ENCODE data around the gene TCF4.

TCF4 gene

DNA sequence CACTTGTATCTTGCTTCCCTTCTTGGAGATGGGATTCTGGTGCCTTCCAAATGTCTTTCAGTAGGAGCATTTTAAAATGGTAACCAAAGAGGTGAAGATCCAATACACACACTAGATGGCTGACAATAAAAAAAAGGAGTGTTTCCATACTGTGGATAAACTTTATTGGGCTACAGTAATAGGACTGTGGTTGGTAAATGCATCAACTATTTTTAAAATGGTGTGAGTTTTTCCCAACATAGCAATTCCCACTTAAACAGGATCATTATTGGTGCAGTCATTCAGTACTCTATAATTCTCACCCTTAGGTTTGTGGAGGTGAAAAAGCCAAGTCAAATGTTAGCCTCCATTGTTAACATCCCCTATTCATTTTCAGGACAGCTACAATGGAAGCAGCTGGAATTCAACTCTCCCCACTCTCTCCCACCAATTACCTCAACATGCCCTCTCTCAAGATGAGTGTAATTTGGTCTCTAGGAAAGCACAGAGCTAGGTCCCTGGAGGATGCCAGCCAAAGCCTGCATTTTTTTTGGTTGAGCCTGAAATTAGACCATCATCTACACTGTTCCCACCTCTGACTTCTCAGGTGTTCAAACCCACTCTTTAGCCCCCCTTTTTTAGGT is 273.3 kb downstream of the TCF4 start:
- no peak for DNase-seq

DNA sequence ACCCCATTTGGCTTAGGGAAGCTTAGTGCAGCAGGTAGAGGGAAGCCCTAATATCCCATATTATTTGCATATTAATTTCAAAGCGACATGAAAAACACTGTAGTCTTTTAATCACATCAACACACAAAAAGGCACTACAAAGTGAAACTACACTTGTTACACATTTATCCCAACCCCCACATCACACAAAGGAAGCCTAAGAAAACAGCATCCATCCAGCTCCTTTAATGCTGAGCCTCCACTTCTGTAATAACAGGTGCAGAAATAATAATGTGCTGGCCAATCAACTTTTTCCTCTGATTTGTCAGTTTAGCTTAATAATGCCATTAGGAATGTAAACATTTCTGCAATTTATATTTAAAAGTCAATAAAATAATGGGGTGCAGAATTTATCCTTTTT is 274.0 kb downstream of the TCF4 start:
- DNase-seq: no peak

DNA sequence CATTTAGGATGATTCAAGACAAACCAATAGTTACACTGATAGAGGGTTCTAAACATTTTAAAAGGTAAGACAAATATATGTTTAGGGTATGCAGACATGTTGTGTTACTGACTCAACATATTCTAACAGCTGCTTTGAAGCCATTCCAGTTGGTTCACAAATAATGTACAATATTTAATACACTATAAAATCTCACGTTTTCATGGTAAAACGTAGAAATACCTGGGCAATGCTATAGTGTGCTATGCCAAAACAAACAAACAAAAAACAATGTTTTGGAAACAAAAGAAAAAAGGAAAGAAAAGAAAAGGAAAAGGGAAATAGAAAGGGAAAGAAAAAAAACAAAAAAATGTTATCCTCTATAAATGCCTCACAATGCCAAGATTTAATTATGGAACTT is 277.1 kb downstream of the TCF4 start:
- no peak for DNase-seq

DNA sequence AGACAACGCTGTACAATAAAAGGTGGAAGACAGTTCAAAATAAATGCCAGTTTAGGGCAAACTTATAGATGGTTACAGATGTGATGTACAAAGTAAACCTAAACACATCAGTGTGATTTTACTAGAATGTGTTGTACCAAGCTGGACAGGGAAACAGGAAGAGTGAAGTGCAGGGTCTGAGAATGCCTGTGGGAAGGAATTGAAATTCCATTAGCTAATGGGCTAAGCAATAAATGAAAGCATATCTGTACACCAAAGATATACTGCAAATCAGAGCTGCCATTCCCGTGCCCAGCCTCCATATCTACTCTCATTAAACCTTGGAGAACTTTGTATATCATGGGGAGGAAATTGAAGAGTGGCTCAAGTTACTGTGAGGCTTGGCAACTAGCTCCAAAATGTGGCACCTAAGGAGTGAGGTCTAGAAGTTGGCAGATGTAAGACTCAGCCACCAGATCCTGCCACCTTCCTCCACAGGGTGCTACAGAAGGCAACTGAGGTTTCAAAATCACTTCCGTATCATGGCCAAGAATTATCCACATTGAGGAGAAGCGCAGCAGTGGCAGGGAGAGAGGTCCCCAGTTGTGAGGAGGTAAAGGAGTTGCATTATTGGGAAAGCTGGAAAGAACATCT is 277.8 kb downstream of the TCF4 start:
- DNase-seq: no peak

DNA sequence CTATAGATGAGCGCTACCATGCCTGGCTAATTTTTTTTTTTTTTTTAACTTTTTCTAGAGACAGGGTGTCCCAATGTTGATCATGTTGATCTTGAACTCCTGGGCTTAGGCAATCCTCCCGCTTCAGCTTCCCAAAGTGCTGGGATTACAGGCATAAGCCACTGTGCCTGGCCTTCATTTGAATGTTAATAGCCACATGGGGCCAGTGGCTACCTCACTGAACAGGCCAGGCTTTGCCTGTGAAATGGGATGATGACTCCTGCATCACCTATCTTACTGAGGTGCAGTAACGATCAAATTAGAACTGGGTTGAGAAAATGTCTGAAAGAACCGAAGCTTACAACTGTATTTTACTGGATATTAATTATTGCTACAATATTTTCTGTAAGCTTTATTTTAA is 278.7 kb downstream of the TCF4 start:
- DNase-seq: no peak

DNA sequence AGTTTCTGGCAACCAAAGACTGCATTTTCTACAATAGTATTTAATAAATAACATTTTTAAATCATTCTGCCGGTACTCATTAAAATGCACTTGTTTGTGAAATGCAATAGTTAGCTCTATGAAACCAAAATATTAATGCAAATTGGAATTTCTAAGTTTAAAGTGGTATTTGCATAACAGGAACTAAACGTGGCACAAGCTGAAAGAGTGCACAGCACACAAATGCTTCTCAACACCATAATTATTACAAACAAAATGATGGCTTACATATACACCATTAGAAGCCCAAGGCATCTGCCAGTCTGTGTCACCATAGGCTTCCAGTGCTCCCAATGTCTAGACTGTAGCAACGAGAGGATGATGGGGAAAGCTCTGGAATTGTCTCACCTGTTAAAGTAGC is 280.5 kb downstream of the TCF4 start:
- no peak for DNase-seq

DNA sequence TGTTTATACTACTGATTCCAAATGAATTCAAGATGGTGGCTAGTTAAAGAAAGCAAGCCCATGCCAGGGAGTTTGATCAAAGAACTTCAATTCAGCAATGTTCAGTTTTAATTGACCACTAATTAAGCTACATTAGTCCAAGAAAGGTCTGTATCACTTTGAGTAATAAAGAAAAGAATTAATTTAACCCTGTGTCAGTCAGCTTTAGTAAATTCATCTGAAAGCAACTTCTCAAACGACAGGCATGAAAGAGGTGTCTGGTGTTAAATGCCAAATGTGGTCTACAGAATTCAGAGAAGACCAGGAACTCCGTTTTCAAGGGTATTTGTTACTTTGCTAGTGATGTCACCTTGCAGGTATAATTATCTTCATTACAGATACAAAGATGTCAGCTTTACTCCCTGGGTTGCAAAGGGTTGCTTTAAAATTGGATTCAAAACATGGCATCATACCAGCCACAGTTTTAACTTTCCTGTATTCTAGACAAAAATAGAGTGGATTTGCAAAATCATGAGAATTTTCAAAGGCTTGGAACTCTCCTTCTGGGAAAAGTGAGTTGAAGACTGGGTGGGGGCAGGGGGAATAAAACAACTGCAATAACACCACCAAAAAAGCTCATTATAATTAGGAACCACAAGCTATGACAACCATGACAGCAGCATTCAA is 281.5 kb downstream of the TCF4 start:
- no peak for DNase-seq

DNA sequence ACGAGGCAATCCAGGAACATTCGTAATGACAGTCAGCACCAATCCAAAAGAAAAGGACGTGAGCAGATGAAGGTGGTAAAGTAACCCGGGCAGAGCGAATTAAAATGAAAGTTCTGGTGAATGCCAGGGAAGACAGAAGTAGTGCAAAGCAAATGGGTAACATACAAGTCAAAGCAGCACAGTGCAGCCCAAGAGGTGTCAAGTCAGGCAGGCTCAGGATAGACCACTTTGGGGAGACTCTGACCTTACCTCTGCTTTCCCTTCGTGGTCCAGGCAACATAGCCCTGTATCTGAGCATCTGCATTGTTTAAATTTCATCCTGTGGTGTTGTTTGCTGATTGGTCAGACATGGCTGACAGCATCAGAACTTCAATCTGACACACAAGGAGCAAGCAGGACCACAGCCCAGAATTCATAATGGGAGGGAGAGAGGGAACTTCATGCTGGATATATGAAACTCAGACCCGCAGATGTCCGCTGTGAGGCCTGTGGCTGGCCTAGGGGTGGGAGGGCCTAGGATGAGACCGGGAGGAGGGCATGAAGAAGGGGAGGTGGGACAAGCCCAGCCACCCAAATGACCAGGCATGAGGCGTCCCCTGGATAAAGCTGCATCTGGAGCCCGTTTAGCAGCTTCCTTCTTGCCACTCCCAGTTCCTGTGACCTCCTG is 285.7 kb downstream of the TCF4 start:
- no peak for DNase-seq

DNA sequence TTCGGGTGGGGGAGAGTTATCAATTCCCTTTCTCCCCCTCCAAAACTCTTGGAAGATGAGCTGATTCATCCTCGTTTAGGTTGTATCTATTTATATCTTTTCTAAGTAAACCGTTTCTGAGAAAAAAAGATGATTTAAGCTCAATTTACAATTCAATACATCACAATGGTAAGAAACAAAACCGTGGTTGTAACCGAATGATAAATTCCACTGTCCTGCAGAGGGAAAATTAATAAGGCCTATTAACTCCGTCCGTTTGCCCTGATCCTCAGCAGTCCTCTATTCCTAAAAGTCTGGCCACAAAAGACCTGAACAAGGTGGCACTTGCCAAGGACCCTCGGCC is 286.2 kb downstream of the TCF4 start:
- no peak for DNase-seq

DNA sequence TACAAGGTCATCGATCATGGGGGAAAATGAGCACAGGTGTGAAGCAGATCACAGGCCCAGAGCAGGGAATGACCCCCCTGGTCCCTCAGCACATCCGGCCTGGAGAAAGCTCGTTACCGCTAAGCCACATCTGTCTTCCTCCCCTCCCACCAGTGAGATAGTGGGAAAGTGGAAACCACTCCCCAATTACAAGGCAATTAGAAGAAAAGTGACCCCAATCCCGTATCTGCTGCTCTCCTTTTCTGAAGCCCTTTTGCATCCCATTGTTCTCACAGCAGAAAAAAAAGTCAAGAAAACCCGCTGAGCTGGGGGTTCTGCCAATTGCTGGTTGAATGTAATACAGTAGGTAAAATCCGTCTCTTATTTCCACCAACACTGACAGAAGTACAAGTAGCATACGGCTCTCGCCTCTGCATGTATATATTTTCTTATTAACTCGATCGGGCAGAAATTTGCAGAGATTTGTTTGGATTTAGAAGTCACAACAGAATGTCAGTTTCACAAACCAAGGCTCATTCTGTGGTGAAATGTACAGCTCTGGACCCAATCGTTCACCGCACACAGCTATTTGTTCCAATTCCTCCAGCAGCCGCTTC is 287.0 kb downstream of the TCF4 start:
- DNase-seq: peak in 1 of 2 experiments; percentile 40

DNA sequence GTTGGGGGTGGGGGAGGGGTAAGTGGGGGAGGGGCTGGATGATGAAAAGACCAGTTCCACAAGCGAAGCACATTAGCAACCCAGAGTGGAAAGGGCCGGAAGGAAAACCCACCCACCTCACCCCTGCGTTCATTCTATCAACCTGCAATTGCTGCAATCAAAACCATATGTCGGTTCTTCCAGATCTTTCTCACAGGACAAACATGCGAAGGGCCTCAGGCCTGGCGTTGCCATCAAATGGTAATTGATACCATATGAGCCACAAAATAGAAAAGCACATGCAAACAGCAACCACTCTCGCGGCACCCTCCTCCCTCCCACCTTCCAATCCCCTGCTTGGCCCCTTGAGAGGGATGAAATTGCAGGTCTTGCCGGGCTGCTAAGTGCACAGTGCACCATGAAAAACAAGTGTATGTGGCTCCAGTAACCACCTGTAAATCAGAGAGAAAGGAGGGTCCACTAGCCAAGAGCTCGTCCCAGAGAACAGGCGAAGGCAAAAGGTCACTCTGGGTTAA is 287.5 kb downstream of the TCF4 start:
- DNase-seq: no peak

DNA sequence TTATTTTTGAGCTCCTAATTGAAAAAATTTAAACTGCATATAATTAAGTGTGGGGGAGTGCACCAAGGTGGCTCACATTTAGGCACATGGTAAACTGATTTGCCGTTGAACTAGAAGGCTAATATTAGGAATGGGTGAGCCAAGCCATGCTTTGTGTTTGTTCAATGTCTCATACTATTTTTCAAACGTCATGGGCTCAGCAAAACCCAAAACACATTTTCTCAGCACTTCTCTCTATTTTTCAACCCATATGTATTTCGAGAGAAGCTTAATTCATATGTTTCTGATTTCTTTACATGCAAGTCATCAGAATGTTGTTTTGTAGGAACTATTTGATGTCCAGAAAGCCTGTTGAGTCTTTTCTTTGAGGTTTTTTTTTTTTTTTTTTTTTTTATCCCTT is 291.2 kb downstream of the TCF4 start:
- DNase-seq: no peak

DNA sequence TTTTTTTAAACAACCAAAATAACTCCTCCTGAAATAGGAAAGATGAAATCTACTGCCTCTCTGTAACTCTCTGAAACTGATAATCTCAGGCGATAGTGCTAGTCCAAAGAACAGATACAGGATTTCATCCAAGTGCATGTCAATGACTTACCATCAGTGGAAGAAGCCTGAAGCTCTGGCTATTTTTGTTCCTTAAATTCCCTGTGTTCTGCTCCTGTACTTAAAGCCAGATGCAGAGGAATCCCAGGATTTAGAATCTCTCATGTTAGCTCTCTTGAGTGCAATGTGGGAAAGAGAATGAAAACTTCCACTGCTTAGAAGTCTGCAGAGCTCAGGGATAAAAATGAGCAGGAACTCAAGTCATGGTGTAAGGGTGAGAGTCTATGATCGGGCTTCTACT is 291.9 kb downstream of the TCF4 start:
- DNase-seq: no peak

DNA sequence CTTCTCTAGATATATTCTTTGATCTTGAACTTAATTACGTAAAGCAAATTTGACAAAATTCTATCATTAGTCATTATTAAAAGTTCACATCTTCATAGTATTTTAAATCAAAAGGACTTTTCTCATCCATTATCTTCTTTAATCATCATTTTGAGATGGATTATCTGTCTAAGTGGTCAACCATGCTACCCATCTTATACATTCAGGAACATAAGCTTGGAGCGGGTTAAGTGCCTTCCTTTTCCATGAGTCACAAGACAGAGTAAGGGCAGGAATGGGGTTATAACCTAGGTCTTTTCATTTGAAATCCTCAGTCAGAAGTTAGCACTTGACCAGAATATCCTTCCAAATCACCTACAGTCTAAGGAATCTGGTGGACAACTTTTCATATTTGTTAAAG is 297.1 kb downstream of the TCF4 start:
- DNase-seq: no peak

DNA sequence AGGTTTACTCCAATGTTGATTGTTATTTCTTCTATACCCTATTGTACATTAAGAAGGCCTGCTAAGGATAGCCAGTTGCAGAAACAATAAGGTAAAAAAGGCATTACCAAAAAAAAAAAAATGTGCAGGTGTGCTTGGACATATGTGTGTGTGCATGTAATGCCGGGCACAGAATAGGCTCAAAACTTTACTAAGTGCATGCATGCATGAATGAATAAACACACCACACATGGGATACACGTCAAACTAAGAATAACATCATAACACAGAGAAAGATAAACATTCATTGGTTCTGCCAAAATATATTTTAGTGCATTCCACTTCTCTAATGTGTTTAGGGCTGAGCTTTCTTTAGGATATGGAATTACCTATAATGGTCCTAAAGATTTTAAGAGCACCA is 298.2 kb downstream of the TCF4 start:
- DNase-seq: no peak

DNA sequence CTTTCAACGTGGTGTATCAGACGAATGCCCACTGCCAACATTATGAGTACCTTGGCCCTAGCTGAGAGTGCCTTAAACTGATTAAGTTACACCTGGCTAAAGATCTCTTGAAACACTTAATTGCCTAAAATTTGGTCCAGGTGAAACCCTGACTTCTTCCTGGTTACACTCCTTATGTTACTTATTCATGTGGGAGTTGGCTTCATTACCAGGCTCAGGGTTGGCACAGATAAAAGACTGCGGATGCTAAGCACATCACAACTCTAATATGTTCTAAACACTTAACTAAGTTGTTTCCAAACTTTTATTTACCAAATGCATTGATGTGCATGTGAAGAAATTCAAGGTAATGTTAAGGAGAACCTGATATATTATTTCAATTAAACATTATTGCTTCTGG is 298.9 kb downstream of the TCF4 start:
- no peak for DNase-seq

DNA sequence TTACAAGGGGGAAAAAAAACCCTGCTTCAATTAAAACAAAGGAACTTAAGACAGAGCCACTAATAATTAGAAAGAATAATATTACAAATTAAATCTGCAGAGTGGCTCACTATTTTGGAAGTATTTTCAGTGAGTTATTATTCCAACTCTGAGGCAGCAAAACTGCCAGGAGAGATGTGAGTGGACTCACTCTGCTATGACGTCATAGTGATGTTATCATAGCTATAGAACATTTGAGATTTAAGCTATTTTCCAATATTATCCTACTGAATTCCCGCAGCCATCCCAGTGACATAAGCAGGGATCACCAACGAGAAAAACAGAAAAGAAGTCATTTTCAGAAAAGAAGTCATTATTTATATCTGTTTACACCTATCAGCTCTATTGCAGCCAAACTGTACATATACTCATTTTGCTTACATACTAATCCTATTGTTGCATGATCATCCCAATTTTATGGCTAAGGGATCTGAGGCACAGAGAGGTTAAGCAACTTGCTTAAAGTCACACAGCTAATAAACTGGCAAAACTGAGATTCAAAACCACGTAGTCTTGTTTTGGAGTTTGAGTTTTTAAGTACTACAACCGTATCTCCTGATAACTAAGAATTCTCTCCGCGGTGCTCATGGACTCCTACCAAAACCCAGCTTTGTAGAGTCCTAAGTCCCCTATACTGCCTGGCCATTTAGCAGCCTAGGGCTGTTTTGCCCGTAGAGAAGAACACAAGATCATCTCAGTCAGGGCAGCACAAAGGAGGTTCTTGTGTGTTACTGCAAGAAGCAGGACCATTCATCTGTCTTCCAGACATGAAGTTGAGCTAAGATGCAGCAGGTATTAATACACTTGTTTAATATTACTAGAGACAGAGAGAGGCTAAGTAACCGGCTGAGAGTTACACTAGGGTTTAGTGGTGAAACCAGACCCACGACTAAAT is 299.8 kb downstream of the TCF4 start:
- no peak for DNase-seq

DNA sequence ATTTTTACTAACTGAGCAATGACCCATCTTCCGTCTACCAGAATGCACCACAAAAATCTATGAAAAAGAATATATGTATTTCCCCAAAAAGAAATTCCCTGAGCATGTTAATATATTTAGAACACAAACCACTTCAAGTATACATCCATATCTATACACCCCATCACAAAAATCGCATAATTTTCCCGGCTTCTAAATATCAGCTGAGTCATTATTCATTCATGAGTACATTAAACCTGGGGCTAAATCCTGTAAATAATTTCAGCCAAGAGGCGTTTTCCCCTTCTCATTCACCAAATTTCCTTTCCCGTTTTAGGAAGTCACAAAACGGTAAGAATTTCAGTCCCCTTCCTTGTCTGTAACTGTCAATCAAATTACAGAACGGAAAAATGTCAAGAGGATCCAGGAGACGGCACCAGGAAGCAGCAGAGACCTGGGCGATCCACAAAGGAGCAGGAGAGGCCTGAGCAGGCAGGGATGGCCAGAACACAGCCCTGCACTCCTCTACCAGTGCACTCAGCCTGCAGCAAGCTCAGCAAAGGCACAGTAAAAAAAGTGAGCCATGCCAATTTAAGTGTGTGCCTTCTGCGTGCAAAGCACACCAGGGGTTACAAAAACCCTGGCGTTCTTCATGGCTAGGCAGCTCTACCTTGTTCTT is 300.7 kb downstream of the TCF4 start:
- DNase-seq: peak in 1 of 2 experiments; percentile 13

DNA sequence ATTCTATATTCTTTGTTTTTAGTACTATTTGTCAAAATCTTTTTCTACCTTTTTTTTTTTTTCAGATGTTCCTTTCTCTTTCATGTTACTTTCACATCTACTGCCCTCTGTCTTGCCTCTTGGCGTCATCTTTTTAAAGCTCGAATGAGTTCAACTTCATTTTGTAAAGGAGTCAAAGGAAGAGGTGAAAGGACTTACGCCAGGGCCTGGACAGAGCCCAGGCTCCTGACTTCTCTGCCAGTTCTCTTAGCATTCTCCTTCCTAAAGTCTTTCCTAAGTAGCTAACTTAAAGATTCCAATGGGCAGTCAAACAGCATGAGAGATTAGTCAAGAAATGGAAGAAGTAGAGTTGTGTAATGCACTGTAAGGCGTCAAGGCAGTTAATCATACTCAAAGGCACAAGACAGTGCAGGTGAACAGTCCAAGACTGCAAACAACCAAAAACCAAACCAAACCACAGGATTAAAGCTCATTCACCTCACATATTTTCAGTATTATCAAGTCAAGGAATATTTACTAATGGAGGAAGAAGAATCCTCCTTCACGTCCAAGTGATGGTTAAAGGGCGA is 301.7 kb downstream of the TCF4 start:
- no peak for DNase-seq

DNA sequence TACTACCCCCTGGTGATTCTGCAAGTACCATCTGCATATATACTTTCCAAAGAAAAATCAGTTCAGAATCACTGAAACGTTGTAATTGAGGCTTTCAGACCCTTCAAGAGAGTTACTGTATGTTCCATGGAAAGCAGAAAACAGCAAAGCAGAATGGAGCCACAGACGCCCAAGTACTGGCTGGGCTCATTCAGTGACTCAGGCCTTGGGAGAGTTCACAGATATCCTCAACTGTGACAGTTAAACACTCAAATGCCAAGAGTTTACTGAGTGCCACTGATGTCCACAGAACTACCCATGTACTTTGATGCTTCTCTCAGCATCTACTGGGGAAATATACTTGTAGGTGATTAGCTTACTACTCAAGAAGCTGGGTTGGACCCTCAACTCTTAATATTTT is 303.4 kb downstream of the TCF4 start:
- DNase-seq: no peak

DNA sequence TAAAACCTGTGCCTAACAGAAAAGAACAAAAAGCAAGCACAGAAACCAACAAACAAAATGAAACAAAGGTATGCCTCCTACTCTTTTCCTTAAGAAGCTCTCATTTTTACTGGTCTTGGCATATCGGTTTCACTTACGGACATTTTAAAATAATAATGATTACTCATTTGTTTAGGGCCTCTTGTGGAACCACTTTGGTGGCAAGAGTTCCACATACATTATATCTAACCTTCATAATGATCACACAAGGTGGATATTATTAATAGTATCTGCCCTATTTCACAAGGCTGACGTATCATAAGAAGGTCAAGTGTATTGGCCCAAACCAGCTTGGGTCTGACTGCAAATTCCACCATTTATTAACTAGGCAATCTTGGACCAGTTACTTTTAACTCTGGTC is 304.7 kb downstream of the TCF4 start:
- no peak for DNase-seq

All from cerebellar nuclear complex (tissue), 1 donor.